ENCODE results near the gene TMEM260.
"Not testable (repeated sequence)": the region's sequence is repeated elsewhere in the genome, so short reads cannot be mapped to it uniquely, and the experiment has no call there.

The TMEM260 gene

DNA sequence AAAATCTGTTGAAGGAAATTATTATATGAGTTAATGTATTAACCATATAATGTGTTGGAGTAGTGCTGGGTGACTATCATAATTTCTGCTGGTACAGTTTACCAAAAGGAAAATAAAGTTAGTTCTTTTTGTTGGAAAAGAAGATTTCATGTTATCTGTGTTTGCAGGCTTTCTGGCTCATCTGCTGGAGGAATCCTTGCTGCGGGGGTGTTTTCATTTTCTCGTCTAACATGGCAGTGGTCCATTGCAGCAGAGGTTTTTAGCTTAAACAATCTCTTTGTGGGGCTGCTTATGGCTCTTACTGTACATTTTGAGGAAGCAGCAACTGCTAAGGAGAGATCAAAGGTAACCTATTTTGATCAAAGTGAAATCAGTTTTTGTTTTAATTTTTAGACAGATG is 24.1 kb downstream of the TMEM260 start:
- no peak for DNase-seq

DNA sequence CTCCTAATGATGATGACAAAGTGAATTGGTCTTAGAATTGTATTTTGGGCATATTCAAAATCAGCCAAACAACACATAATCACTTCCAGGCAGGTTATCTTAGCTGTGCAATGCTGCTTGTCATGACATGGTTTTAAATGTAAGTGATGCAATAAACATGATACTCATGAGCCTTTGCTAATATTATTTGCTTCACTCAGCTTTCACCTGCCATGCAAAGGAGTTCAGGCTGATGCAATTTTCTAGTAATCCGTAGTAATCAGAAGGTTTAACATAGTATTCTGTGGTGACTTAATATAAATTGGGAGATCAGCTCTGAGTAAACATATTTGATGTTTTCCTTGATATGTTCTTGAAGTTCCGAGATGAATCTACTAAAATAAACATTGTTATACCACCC is 29.1 kb downstream of the TMEM260 start:
- DNase-seq, result no peak

DNA sequence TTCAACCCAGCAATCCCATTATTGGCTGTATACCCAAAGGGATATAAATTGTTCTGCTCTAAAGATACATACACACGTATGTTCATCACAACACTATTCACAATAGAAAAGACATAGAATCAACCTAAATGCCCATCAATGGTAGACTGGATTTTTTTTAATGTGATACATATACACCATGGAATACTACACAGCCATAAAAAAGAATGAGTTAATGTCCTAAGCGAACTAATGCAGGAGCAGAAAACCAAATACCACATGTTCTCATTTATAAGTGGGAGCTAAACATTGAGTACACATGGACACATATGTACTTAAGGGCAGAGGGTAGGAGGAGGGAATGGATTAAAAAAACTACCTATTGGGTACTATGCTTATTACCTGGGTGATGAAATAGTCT is 32.1 kb downstream of the TMEM260 start:
- not testable (repeated sequence) for DNase-seq

DNA sequence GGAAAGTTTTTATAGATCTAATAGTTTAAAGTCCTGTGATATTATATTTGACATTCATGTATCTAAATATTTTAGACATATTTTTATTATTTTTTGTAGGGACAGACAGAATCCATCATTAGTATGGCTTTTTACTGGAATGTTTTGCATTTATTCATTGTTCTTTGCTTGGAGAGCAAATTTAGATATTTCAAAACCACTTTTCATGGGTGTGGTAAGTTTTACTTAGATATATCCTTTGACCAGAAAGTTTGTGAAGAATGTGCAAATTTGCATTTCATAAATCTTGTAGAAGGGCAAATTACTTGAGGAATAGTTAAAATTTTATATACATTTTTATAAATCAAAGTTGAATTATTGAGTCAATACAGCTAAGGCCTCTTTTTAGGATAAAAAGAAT is 37.5 kb downstream of the TMEM260 start:
- DNase-seq, result no peak

DNA sequence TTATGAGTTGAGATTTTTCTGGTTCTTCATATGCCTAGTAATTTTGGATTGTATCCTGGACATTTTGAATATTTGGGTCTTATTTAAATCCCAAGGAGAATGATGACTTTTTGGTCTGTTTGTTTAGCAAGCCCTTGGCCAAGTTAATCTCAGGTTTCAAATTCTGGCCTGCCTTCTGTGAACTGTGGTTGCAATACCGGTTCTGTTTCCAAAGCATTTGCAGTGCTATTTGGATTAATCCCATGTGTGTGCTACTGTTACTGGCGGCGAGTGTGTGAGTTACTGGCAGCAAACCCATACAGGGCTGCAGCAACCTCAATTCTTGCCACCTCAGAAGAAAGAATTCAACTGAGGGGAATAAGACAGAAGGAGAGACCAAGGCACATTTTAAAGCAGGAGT is 51.1 kb downstream of the TMEM260 start:
- DNase-seq, result no peak

DNA sequence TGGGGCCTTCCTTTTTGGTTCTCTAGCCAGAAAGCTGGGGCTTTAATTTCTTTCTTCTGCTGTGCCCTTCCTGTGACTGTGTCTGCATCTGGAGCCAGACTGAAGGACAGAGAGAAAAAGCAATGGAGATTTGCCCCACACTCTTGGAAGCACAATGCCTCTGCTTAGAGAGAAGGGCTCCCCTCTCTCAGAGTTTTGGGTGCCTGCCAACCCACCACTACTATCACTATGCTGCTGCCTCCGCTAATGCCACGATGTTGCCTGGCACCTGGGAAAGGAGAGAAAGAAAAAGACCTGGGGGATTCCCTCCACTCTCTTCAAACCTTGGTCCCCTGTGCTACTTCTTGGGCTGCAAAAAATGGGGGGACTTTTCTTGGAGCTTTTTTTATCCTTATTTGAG is 52.6 kb downstream of the TMEM260 start:
- no peak for DNase-seq

DNA sequence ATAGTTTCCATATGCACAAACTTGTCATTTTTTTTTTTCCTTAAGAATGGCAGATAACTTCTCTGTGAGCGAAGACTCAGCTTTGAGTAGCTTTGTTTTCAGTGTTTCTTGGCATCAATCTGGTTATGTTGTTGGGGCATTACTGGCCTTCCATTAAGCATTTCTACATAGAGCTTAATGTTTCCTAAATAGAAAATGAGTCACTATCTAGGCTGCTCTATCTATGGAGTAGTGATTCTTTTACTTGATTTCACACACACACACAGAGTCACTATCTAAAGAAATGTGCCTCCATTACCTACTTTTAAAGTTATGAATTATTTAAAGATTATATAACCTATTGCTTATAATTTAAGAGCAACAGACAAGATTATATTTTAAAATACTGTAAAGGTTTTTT is 53.9 kb downstream of the TMEM260 start:
- no peak for DNase-seq

DNA sequence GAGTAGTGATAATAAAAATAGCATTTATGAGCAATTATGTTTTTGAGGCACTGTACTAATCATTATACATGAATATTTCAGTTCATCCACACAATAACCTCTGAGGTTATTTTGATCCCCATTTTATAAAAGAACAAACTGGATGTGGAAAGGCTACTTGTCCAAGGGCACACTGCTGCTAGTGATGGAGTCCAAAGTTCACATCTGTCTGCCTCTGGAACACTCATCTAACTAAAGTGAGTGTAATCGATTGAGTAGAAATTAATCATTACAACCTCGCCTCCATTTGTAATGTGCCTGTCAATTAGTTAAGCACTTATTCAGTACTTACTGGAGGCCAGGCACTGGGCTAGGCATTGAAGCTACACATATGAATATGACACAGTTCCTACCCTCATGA is 55.4 kb downstream of the TMEM260 start:
- DNase-seq, result no peak

DNA sequence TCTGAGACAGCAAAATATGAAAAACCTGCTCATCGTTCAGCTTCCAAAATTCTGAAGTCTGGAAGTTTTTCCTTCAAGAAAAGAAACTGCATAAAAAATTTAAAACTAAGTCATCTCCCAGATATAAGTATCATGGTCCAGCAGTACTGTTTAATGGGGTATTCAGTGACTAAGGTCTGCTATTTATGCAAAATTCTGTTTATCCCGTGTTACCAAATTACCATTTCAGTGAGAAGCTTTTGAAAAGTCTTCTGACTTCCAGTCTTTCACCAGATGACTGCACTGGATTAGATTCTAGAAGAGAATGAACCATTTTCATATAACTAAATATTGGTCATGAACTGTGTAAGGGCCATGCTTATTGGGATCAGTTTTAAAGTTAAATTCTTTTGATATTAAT is 67.9 kb downstream of the TMEM260 start:
- DNase-seq, result no peak

DNA sequence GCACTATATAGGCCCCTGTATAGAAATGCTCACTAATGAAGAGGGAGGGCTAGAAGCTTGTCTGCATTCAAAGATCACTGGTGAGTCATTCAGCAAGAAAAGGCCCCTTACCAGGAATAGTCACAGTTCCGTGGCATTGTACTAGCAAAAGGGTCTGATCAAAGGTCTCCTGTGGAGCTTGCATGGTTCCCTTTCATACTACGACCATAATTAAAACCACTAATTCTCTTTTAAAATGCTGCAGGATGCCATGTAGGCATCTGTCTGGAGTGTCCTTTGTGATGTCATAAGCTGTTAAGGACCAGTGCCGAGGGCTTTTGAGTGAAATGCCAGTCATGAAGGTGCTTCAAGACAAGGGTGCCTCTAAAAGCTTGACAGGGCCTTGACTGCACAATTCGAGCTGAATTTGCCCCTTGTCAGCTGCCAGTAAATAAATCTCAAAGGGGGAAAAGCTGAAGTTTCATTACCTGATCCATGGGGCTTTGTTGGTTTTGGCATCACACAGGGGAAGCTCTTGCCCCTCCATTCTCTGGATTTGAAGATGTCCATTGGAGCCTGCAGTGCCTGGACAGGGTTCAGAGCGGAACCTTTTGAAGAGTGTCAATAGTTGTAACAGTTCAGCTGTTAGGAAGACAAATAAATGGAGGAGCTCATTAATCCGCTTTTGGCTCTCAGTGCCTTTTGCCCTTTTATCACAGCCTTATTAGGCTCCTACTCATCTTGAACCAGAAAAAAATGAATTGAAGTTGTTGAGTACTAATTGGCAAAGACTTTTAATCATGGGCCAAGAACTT is 69.1 kb downstream of the TMEM260 start:
- DNase-seq, result no peak

DNA sequence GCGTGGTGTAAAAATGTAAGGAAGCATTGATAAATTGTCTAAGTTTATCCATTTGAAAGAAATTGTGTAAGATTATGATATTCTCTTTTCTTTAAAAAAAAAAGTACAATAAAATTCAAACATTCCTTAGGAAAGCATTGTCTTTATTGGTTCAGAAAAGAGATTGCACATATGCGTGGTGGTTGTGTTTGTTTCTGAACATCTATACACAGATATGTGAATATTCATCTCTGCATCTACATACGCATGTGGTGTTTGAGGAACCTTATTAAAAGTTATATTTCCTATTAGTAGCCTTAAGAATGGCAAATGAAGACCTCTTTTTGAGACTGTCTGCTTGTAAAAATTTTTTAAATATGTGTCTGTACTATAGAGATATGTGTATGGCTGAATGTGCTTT is 69.8 kb downstream of the TMEM260 start:
- DNase-seq, result no peak

DNA sequence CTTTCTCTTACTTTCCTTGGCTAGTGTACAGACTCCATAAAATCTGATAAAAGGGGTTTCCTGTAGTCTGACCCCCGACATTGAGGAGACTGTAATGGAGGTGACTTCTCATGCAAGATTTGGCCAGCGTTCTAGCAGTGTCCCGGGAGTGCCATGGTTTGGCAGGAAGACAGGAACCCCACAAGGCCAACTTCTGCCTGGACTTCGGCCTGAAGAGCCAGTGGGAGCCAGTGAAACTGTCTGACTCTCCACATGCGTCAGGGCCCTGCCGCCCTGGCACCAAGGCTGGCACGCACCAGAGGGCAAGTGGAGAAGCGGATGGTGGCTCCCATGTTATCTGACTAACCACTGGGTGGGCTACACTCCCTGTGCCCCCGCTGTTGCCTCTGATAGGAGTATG is 70.5 kb downstream of the TMEM260 start:
- DNase-seq, result no peak

DNA sequence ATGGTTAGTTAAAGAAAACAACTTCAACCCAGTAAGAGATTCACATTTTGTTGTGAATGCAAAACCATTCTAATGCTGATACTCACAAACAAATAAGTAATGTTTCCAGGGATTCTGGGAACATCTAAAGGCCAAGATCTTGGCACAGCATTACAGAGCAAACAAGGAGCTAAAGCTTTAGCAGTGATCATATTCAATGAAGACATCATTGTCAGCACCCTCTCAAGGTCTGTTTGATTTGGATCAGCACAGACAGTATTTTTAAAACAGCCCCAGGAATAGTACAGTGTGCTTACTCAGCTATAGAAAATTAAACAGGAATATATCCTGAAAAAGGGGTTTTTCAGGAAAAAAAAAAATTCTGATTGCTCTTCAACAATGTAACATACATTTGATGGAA is 71.4 kb downstream of the TMEM260 start:
- no peak for DNase-seq

DNA sequence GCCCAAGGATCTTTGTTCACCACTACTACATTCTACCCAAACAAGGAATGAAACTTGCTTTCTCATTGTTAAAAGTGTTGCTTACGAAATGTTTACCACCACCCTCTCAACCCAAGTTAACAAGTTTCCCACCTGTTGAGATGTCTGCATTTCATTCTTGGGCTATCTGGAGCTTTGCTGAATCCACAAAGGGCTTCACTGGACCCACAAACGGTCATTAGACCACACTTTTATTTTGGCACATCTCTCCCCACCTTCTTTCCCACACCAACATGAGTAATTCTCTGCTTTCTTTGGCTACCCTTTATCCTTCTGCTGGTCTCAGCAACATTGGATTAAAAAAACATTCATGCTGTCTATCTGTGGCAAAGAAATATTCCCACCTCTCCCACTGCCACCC is 78.0 kb downstream of the TMEM260 start:
- DNase-seq, result no peak

DNA sequence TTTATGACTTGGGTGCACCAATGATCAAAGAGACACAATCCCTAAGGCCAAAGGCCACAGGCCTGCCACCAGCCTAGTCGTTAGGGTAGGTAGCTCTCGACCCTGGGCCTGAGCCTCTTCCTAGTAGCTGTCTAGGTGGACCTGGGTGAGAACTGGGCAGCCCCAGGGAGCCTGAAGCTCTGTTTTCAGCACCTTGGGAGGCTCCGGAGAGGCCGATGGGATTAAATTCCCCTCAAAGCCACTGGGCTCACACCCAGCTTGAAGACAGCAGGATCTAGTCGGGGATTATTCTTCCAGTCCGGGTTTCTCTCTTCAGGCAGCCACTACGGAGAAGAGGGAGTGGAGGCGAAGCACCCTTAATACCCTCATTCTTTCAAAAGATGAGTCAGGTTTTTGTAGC is 79.8 kb downstream of the TMEM260 start:
- DNase-seq, result no peak

DNA sequence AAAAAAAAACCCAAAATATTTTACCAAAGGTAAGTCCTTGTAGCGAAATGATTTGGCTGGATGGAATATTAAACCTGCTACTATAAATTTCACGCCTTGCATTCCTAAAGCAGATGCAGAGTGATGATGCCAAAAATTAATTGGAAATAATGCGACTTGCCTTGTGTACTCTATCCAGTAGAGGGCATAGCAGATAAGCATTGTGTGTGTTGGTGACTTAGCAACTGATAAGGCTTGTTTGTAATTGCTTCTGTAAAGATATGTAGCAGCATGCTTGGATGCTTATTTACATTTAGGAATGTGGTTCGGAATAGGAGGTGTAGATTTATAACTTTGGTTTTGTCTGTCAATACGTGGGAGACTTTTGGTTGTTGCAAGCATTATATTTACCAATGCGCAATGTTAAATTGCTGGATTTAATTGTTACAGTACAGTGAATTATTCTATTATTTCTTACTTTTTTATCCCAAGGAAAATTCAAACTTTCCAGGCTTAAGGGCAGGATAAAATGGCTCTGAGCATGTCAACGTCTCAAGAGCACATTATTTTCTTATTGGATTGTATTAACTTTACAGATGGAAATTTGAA is 80.5 kb downstream of the TMEM260 start:
- peak; percentile 3 to 11 for DNase-seq

DNA sequence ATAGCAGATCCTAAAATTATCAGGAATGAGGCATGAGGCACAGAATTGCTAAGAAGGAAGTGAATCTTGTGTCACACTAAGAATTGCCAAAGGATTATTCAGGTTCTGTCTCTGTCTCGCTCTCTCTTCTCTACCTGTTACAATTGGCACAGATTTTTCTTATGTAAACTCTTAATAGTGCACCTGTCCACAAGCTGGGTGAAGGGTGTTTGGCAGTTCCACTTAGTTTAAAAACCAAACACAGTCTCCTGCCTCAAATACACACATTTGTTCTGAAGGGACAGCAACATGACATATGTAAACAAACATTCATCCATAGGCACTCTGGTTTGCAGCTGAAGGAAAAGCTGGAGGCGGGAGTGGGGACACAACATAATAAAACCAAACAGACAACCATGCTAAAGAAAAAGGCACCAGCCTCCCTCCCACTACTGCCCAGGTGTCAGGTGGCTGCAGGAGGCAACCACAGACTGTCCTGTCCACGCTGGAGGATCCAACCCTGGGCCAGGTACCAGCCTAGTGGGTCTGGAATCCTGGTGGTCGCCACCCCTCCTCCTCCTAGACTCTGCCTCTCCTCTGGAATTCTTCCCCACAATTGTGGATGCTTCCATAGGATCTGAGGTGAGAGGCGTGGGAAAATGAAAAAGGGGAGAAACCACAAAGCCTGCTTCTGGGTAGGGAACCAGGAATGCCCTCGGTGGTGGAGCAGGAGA is 81.2 kb downstream of the TMEM260 start:
- DNase-seq, result no peak

DNA sequence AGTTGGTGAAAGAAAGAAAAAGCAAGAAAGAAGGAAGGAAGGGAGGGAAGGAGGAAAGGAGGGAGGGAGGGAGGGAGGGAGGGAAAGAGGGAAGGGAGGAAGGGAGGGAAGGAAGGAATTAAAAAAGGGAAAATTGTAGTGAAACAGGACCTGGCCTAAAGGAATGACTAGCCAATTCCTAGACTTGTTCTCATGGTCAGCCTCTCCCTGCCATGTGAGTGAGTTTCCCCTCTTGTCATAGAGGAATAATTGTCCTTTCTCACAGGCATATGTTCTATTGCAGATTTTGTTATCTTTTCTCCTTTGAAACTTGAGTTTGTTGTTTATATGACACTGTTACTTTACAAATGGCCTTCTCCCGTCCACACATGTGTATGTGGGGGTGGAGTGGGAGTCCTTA is 81.9 kb downstream of the TMEM260 start:
- DNase-seq, result no peak

DNA sequence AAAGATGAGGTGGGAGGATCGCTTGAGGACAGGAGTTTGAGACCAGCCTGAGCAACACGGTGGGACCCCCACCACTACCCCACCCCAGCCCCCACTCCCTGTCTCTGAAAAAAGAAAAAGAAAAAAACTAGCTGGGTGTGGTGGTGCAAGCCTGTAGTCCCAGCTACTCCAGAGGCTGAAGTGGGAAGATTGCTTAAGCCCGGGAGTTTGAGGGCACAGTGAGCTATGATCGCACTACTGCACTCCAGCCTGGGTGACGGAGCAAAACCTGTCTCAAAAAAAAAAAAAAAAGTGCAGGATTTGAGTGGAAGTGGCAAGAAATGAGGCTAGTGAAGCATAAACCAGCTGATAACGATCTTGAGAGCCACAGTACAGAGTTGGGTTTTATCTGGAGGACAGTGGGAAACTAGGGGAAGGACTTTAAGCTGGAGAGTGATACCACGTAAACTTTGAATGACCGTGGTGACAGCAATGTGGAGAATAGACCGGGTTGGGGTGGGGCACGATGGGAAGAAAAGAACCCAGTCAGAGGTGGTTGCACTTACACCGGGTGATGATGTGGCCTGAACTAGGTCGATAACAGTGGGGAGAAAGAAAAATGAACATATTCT is 85.3 kb downstream of the TMEM260 start:
- DNase-seq, result no peak

DNA sequence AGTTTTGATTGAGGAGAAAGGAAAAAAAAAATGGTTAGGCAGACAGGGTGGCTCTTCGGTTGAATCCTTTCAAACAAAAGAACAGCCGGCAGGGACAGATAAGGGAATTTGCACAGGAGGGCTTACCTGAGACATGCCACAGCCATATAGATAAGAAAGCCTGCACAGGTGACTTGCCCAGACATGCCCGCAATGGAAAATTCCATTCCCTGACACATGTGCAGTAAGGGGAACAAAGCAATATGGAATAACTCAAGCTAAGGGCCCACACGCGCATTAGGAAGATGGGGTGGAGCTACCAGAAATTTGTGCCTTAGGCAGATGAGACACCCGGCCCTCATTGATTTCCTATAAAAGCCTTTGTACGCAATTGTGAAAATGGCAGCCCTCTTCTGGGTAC is 86.7 kb downstream of the TMEM260 start:
- no peak for DNase-seq

DNA sequence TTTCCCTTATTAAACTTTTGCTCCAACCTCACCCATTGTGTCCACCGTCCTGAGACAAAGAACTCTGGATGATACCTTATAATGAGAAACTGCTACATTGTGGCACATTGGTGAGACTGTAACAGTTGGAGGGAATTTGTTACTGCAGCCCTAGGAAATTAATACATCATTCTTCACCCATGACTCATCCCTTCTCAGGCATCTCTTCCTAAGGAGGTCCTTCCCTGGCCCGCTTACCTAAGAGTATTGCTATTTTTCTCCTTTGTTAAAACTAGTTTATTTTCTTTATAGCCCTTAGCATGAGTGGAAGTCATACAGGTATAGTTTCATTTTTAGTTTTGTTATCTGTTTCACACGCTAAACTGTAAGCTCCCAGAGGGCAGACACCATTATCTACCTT is 87.1 kb downstream of the TMEM260 start:
- no peak for DNase-seq

DNA sequence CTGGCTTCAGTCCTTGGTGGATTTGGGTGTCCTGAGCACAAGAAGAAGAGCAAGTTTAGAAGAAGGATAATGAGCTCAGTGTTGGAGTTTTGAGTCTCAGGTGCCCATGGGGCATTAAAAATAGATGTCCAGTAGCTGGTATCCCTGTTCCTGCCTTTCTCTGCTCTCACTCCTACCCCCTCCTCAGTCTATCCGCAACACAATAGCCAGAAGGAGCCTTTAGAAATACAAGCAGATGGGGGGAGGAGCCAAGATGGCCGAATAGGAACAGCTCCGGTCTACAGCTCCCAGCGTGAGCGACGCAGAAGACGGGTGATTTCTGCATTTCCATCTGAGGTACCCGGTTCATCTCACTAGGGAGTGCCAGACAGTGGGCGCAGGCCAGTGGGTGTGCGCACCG is 87.7 kb downstream of the TMEM260 start:
- DNase-seq, result not testable (repeated sequence)

DNA sequence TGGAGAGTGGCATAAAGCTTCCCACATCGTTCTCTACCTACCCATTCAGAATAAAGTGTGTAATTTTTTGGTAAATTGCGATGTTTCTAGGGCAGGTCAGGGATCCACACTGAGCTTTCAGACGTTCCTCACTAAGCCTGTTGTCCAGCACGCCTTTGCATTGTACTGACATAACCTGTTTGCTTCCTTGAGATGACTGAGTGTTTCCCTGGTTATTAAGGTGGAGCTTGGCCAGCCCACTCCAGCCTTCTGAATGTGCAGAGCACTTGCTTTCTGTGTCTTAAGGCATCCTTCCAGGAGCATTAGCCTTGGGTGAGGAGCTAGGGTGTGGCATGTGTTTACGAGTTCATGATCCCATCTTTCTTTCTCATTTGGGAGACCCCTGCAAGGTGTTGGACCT is 96.4 kb downstream of the TMEM260 start:
- DNase-seq, result no peak

DNA sequence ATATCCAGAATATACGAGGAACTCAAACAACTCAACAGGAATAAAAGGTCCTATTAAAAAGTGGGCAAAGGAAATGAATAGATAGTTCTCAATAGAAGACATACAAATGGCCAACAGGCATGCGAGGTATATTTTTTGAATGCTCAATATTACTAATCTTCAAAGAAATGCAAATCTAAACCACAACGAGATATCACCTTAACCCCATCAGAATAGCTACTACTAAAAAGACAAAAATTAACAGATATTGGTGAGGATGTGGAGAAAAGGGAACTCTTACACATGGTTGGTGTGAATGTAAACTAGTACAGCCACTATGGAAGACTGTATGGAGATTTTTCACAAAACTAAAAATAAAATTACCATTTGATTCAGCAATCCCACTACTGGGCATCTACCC is 99.2 kb downstream of the TMEM260 start:
- DNase-seq, result no peak
